ENCODE data around the gene MAML3.

Gene MAML3

DNA sequence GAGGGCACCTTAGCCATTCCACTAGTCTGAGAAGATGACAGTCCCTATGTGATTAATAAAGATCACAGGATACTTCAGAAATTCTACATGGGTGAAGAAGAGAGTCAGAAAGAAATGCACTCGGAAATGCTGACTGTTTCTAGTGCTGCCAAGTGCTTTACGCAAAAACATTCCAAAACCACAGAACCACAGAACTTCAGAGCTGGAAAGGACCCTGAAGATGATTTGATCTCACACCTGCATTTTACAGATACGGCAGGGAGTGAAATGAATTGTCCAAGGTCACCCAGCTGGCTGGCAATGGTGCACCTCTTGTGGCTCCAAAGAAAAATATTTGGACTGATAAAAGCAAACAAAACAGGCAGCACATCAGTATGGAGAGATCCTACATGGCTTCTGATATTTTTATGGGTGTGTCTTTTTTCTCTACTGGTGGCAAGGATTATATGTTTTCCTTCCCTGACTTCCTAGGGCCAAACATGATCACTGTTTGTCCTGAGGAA is 115.9 kb downstream of the MAML3 start:
- DNase-seq (ENCODE audit: low read depth in 1 of 2, low spot score in 1 of 2): no peak
- H3K27ac ChIP-seq (replicated peaks): no peak overlapping the region
- TF ChIP-seq POLR2AphosphoS5 (IDR thresholded peaks at IDR 0.05; ENCODE audit: low read depth) (no peak), GABPA (IDR thresholded peaks at IDR 0.05; ENCODE audit: low read depth) (no peak), SPI1 (IDR thresholded peaks at IDR 0.05; ENCODE audit: borderline replicate concordance, low read depth) (no peak)
- TF ChIP-seq, protein P1, sequence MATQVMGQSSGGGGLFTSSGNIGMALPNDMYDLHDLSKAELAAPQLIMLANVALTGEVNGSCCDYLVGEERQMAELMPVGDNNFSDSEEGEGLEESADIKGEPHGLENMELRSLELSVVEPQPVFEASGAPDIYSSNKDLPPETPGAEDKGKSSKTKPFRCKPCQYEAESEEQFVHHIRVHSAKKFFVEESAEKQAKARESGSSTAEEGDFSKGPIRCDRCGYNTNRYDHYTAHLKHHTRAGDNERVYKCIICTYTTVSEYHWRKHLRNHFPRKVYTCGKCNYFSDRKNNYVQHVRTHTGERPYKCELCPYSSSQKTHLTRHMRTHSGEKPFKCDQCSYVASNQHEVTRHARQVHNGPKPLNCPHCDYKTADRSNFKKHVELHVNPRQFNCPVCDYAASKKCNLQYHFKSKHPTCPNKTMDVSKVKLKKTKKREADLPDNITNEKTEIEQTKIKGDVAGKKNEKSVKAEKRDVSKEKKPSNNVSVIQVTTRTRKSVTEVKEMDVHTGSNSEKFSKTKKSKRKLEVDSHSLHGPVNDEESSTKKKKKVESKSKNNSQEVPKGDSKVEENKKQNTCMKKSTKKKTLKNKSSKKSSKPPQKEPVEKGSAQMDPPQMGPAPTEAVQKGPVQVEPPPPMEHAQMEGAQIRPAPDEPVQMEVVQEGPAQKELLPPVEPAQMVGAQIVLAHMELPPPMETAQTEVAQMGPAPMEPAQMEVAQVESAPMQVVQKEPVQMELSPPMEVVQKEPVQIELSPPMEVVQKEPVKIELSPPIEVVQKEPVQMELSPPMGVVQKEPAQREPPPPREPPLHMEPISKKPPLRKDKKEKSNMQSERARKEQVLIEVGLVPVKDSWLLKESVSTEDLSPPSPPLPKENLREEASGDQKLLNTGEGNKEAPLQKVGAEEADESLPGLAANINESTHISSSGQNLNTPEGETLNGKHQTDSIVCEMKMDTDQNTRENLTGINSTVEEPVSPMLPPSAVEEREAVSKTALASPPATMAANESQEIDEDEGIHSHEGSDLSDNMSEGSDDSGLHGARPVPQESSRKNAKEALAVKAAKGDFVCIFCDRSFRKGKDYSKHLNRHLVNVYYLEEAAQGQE (IDR thresholded peaks at IDR 0.05; ENCODE audit: insufficient replicate concordance, low read depth): no peak
- TF ChIP-seq, protein P2, sequence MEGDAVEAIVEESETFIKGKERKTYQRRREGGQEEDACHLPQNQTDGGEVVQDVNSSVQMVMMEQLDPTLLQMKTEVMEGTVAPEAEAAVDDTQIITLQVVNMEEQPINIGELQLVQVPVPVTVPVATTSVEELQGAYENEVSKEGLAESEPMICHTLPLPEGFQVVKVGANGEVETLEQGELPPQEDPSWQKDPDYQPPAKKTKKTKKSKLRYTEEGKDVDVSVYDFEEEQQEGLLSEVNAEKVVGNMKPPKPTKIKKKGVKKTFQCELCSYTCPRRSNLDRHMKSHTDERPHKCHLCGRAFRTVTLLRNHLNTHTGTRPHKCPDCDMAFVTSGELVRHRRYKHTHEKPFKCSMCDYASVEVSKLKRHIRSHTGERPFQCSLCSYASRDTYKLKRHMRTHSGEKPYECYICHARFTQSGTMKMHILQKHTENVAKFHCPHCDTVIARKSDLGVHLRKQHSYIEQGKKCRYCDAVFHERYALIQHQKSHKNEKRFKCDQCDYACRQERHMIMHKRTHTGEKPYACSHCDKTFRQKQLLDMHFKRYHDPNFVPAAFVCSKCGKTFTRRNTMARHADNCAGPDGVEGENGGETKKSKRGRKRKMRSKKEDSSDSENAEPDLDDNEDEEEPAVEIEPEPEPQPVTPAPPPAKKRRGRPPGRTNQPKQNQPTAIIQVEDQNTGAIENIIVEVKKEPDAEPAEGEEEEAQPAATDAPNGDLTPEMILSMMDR (IDR thresholded peaks at IDR 0.05; ENCODE audit: insufficient read depth, low read length): no peak
- H3K4me3 ChIP-seq (replicated peaks; ENCODE audit: insufficient read depth, low read length): no peak overlapping the region
- H3K27me3 ChIP-seq (ENCODE audit: insufficient read depth, poor library complexity, severe bottlenecking): no peaks in the 10 kb centered on the region

DNA sequence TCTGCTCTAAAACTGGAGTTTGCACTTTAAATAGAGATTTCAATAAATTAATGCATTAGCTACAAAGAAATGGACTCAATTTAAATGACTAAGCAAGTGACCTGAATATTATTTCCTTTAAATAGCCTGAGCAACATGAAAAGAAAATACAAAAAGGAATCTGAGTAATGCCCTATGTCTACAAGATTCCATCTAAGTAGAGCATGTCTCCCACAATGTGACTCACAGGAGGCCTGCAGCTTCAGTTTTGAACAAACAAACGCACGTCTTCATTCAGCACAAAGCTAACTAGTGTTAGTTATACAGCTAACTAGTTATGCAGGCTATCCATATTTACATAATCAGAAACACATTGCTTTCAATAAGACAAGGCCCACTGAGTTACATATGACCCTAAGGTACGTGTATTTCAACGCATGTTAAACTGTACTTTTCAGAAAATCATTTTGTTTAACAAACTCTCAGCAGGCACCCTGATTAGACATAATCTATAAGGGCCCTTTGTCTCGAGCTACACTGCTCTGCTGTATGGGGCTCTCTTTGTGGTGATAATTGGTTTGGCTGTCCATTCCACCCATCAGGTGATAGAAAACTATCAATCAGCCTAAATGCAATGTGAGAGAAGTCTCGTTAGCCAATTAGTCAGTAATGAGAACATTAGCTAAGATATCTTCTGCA is 116.5 kb downstream of the MAML3 start:
- no peak overlapping the region for H3K4me3 ChIP-seq (replicated peaks; ENCODE audit: insufficient read depth, low read length)
- DNase-seq (ENCODE audit: low read depth in 1 of 2, low spot score in 1 of 2): no peak
- no peak overlapping the region for H3K27ac ChIP-seq (replicated peaks)
- TF ChIP-seq SPI1 (IDR thresholded peaks at IDR 0.05; ENCODE audit: borderline replicate concordance, low read depth) (no peak), GABPA (IDR thresholded peaks at IDR 0.05; ENCODE audit: low read depth) (no peak), POLR2AphosphoS5 (IDR thresholded peaks at IDR 0.05; ENCODE audit: low read depth) (no peak)
- TF ChIP-seq, protein P2 (IDR thresholded peaks at IDR 0.05; ENCODE audit: insufficient read depth, low read length): no peak
- H3K27me3 ChIP-seq (ENCODE audit: insufficient read depth, poor library complexity, severe bottlenecking): no peaks in the 10 kb centered on the region

DNA sequence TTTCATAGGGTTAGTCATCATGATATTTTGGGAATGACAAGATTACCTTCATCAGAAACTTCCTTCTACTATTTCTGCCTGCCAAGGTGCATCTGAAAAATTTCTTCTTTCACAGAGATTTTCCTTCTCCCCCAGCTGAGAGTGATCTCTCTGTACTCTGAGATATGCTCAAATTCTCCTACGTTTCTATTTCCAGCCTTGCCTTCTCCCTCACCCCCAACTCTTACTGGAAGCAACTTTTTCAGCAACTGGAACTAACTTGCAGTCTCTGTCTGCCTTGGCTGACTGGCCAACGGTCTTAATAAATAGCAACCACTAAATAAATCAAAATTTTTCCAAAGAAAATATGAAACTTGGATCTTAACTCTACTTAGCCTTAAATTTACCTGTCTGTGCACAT is 122.3 kb downstream of the MAML3 start:
- Histone ChIP-seq H3K27me3 (ENCODE audit: insufficient read depth, poor library complexity, severe bottlenecking) (no peaks in the 10 kb centered on the region), H3K27ac (replicated peaks) (no peak overlapping the region), H3K4me3 (replicated peaks; ENCODE audit: insufficient read depth, low read length) (no peak overlapping the region)
- TF ChIP-seq, protein P1 (IDR thresholded peaks at IDR 0.05; ENCODE audit: insufficient replicate concordance, low read depth): no peak
- TF ChIP-seq, protein P2 (IDR thresholded peaks at IDR 0.05; ENCODE audit: insufficient read depth, low read length): no peak
- no peak for TF ChIP-seq GABPA (IDR thresholded peaks at IDR 0.05; ENCODE audit: low read depth)
- TF ChIP-seq SPI1 (IDR thresholded peaks at IDR 0.05; ENCODE audit: borderline replicate concordance, low read depth): no peak
- TF ChIP-seq POLR2AphosphoS5 (IDR thresholded peaks at IDR 0.05; ENCODE audit: low read depth): no peak
- DNase-seq (ENCODE audit: low read depth in 1 of 2, low spot score in 1 of 2): no peak

Measured in HL-60 (cell line).